Thymus (tissue), 11 donors: ENCODE results near the gene ZFHX3. TPM values are rescaled to one million over a fixed set of nuclear protein-coding genes. Genes with fewer than 3 reads are reported as not detected.

Experiments
- DNase-seq, 9 donors: peaks; one replicate each; pipeline ENCODE4 v3.0.0-alpha.2; 2013; ENCODE audit warnings: low spot score in 9 of 9, low read depth in 6 of 9, missing footprints in 1 of 9
- H3K27ac ChIP-seq, 2 donors: one replicate each; pipeline ENCODE4 v1.5.1; 2013; ENCODE audit warnings: control low read depth in 1 of 2, low read depth in 1 of 2, low read length in 1 of 2, mild to moderate bottlenecking in 1 of 2, moderate library complexity in 1 of 2
- H3K27me3 ChIP-seq, 2 donors: one replicate each; pipeline ENCODE4 v1.5.1; 2013; ENCODE audit warnings: low read length in 1 of 2; ENCODE audit not compliant: control insufficient read depth in 2 of 2, insufficient read depth in 1 of 2
- H3K36me3 ChIP-seq, 2 donors: one replicate each; pipeline ENCODE4 v1.5.1; 2013; ENCODE audit warnings: low read length in 1 of 2, mild to moderate bottlenecking in 1 of 2, moderate library complexity in 1 of 2; ENCODE audit not compliant: control insufficient read depth in 2 of 2, insufficient read depth in 2 of 2
- H3K4me1 ChIP-seq, 2 donors: one replicate each; pipeline ENCODE4 v1.5.1; 2013; ENCODE audit warnings: low read length in 2 of 2; ENCODE audit not compliant: control insufficient read depth in 2 of 2, insufficient read depth in 2 of 2
- H3K4me3 ChIP-seq, 2 donors: one replicate each; pipeline ENCODE4 v1.5.1; 2013; ENCODE audit warnings: low read length in 2 of 2, control low read depth in 1 of 2, mild to moderate bottlenecking in 1 of 2
- H3K9me3 ChIP-seq, 2 donors: one replicate each; pipeline ENCODE4 v1.5.1; 2013; ENCODE audit warnings: low read length in 1 of 2, mild to moderate bottlenecking in 1 of 2; ENCODE audit not compliant: control insufficient read depth in 2 of 2, insufficient read depth in 1 of 2
- WGBS: extraction: QIAGEN DNeasy Blood & Tissue Kit; methylation state at CpG from one replicate; pipeline ENCODE4 v1.1.7; 2013; 5-methylcytosine and 5-hydroxymethylcytosine counted together
- polyA plus RNA-seq: library from polyadenylated mRNA; stranded (reverse); fragments of 200-250 nt; gene quantifications from one replicate; pipeline ENCODE4 v1.2.3, GENCODE V29; 2013
- total RNA-seq: library from RNA; stranded (reverse); fragments of 120-200 nt; gene quantifications from one replicate; pipeline ENCODE4 v1.2.4, GENCODE V29; 2013
- donor health status: healthy.

The ZFHX3 gene
- total and polyA plus RNA-seq, 2 donors, result 0.90 to 1.9 TPM

GRCh38 chr16:72958522-72959076 lies 89.3 kb downstream of the ZFHX3 start:
- H3K4me3 ChIP-seq, result no peak overlapping the region
- no peaks in the 10 kb centered on the region for H3K36me3 ChIP-seq
- peaks cover 0 to 2% of the 10 kb centered on the region in 2 donors for H3K4me1 ChIP-seq
- DNase-seq, result no peak
- no peaks in the 10 kb centered on the region for H3K27me3 ChIP-seq
- H3K27ac ChIP-seq, result no peak overlapping the region
- no peaks in the 10 kb centered on the region for H3K9me3 ChIP-seq
- WGBS, result 97% methylated on average over 18 of the region's 18 CpGs

DNA sequence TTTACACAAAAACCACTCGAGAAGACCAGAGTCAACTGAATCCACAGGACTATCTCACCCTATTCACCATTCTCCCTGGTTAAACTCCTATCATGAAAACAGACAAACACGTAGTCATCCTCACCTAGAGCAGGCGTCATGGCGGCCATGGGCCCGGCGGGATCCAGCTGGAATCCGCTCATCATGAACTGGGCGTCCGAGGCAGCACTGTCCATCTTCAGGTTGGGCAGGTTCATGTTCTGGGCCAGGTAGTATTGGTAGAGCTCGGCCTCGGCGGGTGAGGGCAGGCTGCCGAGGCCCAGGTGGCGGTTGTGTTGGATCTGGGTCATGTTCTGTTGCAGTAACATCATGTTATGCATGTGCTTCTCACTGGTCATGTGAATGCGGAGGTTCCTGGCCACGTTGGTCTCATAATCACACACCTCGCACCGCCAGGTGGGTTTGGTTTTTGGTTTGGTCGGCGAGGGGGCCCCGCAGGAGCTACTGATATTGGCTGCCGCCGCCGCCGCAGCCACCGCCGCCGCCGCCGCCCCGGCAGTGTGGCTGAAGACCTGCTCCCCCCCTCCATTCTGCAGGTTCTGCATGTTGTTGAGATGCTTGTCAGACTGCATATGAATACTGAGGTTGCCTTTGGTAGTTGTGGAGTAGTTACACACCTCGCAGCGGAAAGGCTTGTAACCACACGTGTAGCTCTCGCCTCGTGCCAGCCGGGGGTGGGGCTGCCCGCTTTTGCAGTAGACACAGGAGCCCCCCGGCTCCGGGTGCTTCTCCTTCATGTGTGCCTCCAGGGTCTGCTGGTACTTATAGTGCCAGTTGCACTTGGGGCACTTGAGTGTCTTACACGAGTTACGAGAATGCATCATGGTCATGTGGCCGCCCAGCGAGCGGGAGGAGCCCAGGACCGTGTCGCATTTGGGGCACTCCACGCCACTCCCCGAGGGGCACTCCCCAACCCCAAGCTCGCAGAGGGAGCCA lies 90.3 kb downstream of the ZFHX3 start:
- H3K4me1 ChIP-seq, result peaks cover 0 to 4% of the 10 kb centered on the region in 2 donors
- no peak for DNase-seq
- H3K36me3 ChIP-seq, result no peaks in the 10 kb centered on the region
- H3K4me3 ChIP-seq, result no peak overlapping the region
- 98% methylated on average over 50 of the region's 50 CpGs for WGBS
- no peak overlapping the region for H3K27ac ChIP-seq
- no peaks in the 10 kb centered on the region for H3K9me3 ChIP-seq
- H3K27me3 ChIP-seq, result no peaks in the 10 kb centered on the region

DNA sequence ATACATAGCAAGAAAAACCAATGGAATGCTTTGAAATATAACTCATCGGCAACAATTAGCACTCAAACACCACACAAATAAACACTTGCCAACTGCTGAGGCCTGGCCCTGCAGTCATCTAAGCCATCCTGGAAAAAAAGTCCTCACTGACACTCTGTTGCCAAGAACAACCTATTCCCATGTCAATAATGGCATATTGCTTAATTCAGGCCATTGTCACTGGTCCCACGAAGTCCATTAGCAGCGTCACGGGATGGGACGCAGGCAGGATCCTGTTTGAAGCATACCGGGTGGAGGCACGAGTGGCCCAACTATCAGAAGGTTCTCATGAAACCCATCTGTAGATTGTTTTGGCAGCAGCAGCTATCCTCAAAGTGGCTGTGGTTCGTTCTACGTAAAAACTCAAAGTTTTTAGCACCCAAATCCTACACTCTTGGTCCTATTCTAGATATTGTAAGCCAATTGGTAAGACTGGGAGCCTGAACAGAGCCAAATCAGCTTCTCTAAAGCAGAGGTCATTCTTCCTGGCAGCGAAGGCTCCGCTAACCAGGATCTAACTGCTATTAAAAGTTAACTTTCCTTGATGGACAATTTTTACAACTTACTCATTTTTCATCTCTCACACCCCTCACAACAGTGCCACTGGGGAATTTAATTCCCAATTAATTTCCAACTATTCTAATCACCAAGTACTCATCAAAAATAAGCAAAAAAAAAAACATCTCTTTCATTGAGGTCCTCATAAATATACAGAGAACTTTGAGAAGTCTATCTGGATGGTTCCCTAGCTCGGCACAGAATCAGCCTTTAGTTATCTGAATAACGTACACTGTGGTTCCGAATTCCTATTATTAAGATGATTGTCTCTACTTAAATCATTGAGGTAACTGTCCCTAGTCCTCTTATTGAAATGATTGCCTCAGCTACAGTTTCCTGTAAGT lies 91.5 kb downstream of the ZFHX3 start:
- 98% methylated on average over 14 of the region's 14 CpGs for WGBS

DNA sequence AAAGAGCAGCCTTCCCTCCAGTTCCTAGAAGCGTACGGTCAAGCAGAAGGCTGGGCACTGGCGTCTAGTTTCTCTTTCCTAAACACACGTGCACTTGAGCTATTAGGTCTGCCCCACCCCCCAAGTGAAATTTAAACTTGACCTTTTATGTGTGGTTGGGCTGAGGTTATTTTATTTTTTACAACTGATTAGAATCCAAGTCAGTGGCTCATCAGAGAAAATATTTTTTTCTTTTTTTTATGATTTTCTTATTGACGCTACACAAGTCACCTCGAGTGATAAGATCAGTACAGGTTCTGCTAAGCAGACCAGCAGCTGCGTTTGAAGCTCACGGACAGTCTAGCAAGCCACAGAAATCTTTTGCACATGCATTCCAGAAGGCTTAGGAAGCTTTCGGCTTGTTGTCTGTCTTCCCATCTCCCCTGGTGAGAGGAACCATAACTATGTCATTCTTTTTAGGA lies 95.1 kb downstream of the ZFHX3 start:
- Histone ChIP-seq H3K9me3 (no peaks in the 10 kb centered on the region), H3K4me1 (peaks cover 0 to 2% of the 10 kb centered on the region in 2 donors), H3K36me3 (no peaks in the 10 kb centered on the region), H3K4me3 (no peak overlapping the region), H3K27ac (no peak overlapping the region), H3K27me3 (no peaks in the 10 kb centered on the region)
- WGBS, result 80% methylated on average over 9 of the region's 9 CpGs
- DNase-seq, result no peak

More for the DNA sequence above, 91.5 kb downstream of the ZFHX3 start:
- Histone ChIP-seq H3K4me1 (peaks cover 0 to 4% of the 10 kb centered on the region in 2 donors), H3K27me3 (no peaks in the 10 kb centered on the region), H3K9me3 (no peaks in the 10 kb centered on the region), H3K27ac (no peak overlapping the region), H3K4me3 (no peak overlapping the region), H3K36me3 (no peaks in the 10 kb centered on the region)
- DNase-seq, result no peak

GRCh38 chr16:72952404-72952803 lies 95.5 kb downstream of the ZFHX3 start:
- no peak for DNase-seq
- peaks cover 0 to 3% of the 10 kb centered on the region in 2 donors for H3K9me3 ChIP-seq
- 96% methylated on average over 10 of the region's 10 CpGs for WGBS
- no peaks in the 10 kb centered on the region for H3K27me3 ChIP-seq
- H3K4me1 ChIP-seq, result peaks cover 0 to 2% of the 10 kb centered on the region in 2 donors
- no peak overlapping the region for H3K4me3 ChIP-seq
- no peak overlapping the region for H3K27ac ChIP-seq
- no peaks in the 10 kb centered on the region for H3K36me3 ChIP-seq

- Histone ChIP-seq H3K4me3 (no peak overlapping the region), H3K36me3 (no peaks in the 10 kb centered on the region), H3K4me1 (peaks cover 0 to 2% of the 10 kb centered on the region in 2 donors), H3K27ac (no peak overlapping the region), H3K9me3 (peaks cover 0 to 4% of the 10 kb centered on the region in 2 donors), H3K27me3 (no peaks in the 10 kb centered on the region)
- no peak for DNase-seq
- WGBS, result 97% methylated on average over 3 of the region's 3 CpGs
Measured at GRCh38 chr16:72951916-72952315, 96.0 kb downstream of the ZFHX3 start.

DNA sequence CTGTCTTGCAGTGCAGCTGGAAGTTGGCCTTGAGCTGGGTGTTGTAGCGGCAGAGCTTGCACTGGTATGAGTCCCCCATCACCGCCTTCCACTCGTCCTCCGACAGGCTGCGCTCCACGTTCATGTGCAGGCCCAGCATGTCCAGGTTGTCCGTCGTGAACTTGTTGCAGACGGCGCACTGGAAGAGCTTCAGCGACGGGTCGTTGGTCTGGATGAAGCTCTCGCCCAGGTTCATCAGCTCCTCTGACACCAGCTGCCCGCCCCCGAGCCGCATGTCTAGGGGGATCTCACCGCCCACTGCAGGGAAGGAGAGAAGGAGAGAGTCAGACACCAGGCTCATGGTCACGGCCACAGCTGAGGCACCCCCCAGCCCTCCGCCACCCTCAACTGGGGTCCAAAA lies 97.3 kb downstream of the ZFHX3 start:
- Histone ChIP-seq H3K9me3 (peaks cover 0 to 4% of the 10 kb centered on the region in 2 donors), H3K4me3 (no peak overlapping the region), H3K4me1 (peaks cover 0 to 2% of the 10 kb centered on the region in 2 donors), H3K27ac (no peak overlapping the region), H3K36me3 (no peaks in the 10 kb centered on the region), H3K27me3 (no peaks in the 10 kb centered on the region)
- DNase-seq, result no peak
- 98% methylated on average over 20 of the region's 20 CpGs for WGBS

- DNase-seq, result no peak
- no peak overlapping the region for H3K4me3 ChIP-seq
- H3K27ac ChIP-seq, result no peak overlapping the region
- WGBS, result 96% methylated on average over 17 of the region's 17 CpGs
- H3K4me1 ChIP-seq, result peaks cover 0 to 1% of the 10 kb centered on the region in 2 donors
- no peaks in the 10 kb centered on the region for H3K27me3 ChIP-seq
- H3K36me3 ChIP-seq, result no peaks in the 10 kb centered on the region
- peaks cover 0 to 4% of the 10 kb centered on the region in 2 donors for H3K9me3 ChIP-seq
Measured at GRCh38 chr16:72948238-72948829, 99.6 kb downstream of the ZFHX3 start.
